ENCODE data around the gene DIP2C. TPM values are rescaled to one million over a fixed set of nuclear protein-coding genes. Genes with fewer than 3 reads are reported as not detected.
"Not testable (repeated sequence)": the region's sequence is repeated elsewhere in the genome, so short reads cannot be mapped to it uniquely, and the experiment has no call there.

DIP2C gene
- total RNA-seq, 2 donors from 2014 or later: 9.6 to 11.9 TPM

DNA sequence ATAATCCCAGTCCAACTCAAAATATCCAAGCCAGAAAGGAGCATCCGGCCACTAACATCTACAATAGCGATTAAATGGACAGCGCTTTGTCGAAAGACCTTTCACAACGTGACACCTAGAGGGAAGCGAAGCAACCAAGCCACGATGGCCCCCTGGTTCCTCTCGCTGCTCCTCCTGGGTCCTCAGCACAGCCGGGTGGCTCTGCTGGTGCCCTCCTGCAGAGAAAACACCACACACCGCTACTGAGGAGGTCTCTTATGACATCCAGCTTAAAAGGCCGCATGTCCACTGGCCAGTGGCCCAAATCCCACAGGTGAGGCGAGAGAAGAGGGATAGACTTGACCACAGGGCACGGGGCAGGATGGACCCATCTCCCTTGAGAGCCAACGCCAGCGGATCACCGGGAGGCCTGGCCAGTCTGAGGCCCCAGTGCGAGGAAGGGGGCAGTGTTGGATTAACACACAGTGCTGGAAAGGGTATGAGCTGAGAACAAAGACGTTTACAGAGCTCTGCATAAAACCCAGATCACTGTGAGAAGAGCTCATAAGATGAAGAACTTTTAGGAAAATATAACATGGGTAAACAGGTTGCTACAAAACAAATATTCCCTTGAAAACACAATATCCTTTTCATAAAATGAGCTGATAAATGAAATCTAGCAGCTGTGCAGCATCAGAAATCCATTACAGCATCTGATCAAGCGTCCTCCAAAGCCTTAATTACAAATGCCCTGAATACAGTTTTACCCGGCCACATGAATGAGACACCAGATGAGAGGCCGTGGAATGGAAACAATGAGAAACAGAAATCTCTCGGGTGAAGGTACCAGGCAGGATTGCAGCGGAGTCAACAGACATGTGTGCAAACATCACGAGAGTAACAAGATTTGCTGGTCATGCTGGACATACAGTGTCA lies 236.7 kb downstream of the DIP2C start:
- no peak for TF ChIP-seq POLR2A (IDR thresholded peaks at IDR 0.05)
- TF ChIP-seq, protein P1, sequence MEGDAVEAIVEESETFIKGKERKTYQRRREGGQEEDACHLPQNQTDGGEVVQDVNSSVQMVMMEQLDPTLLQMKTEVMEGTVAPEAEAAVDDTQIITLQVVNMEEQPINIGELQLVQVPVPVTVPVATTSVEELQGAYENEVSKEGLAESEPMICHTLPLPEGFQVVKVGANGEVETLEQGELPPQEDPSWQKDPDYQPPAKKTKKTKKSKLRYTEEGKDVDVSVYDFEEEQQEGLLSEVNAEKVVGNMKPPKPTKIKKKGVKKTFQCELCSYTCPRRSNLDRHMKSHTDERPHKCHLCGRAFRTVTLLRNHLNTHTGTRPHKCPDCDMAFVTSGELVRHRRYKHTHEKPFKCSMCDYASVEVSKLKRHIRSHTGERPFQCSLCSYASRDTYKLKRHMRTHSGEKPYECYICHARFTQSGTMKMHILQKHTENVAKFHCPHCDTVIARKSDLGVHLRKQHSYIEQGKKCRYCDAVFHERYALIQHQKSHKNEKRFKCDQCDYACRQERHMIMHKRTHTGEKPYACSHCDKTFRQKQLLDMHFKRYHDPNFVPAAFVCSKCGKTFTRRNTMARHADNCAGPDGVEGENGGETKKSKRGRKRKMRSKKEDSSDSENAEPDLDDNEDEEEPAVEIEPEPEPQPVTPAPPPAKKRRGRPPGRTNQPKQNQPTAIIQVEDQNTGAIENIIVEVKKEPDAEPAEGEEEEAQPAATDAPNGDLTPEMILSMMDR (IDR thresholded peaks at IDR 0.05): no peak

DNA sequence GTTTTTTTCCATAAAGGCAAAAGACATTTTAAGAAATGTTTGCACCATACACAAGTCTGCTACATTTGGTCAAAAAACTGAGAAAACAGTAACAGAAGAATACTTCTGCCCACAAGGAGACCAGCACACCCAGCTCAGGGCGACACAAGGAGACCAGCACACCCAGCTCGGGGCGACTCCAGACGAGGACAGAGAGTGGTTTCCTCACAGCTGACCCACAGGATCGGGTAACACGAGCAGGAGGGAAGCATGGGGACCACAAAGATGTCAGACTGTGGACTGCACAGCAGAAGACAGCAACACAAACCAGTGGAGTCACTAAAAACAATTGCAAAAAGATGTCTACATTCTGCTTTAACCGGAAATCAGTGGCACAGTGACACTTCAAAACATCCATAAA lies 237.6 kb downstream of the DIP2C start:
- intact Hi-C loops (cut with DNase I): no loop called here
- TF ChIP-seq, protein P1 (IDR thresholded peaks at IDR 0.05): no peak
- no peak for TF ChIP-seq POLR2A (IDR thresholded peaks at IDR 0.05)
- Histone ChIP-seq H3K9me3 (no peaks in the 10 kb centered on the region), H3K4me1 (peaks cover 7% of the 10 kb centered on the region), H3K36me3 (replicated peaks in 1 of 2; ENCODE audit: insufficient read depth in 1 of 2, low read depth in 2 of 2) (no peaks in the 10 kb centered on the region), H3K27me3 (no peaks in the 10 kb centered on the region), H3K4me3 (no peak overlapping the region), H3K27ac (no peak overlapping the region)
- 84 to 85% methylated on average over 7 of the region's 7 CpGs for WGBS, 2 donors
- DNase-seq: no peak
- ATAC-seq: no peak

More for the DNA sequence above, 236.7 kb downstream of the DIP2C start:
- peaks cover 7% of the 10 kb centered on the region for H3K4me1 ChIP-seq
- ATAC-seq: no peak
- 87 to 89% methylated on average over 22 of the region's 24 CpGs for WGBS, 2 donors
- H3K9me3 ChIP-seq: no peaks in the 10 kb centered on the region
- no peaks in the 10 kb centered on the region for H3K27me3 ChIP-seq
- no peak overlapping the region for H3K4me3 ChIP-seq
- H3K27ac ChIP-seq: no peak overlapping the region
- no peaks in the 10 kb centered on the region for H3K36me3 ChIP-seq (replicated peaks in 1 of 2; ENCODE audit: insufficient read depth in 1 of 2, low read depth in 2 of 2)
- no peak for DNase-seq
- intact Hi-C loops (cut with DNase I): no loop called here

DNA sequence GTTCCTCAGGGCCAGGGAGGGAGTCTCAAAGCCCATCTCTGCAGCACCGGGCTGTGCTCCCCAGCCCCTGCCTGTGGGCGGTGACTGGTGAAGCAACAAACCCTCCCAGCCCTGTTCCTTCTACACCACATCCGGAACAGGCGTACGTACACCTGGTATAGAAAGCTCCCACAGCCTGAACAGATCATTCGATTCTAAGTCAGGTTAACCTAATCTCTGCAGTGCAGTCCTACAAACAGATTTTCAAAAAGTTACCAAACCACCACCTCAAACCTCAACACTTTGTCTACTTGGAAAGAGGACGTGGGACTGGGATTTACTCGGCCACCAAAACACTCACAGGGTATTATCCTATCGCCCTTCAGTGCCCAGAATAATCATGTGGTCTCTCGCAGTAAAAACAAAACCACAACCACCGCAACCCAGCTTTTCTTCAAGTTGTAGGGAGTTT lies 238.4 kb downstream of the DIP2C start:
- WGBS, 2 donors: 71 to 85% methylated on average over 11 of the region's 11 CpGs
- DNase-seq (no peak), ATAC-seq (no peak)
- H3K4me1 ChIP-seq: peaks cover 7% of the 10 kb centered on the region
- H3K4me3 ChIP-seq: no peak overlapping the region
- H3K36me3 ChIP-seq (replicated peaks in 1 of 2; ENCODE audit: insufficient read depth in 1 of 2, low read depth in 2 of 2): no peaks in the 10 kb centered on the region
- H3K9me3 ChIP-seq: no peaks in the 10 kb centered on the region
- TF ChIP-seq, protein P1 (IDR thresholded peaks at IDR 0.05): no peak
- TF ChIP-seq POLR2A (IDR thresholded peaks at IDR 0.05): no peak
- no peak overlapping the region for H3K27ac ChIP-seq
- intact Hi-C loops (cut with DNase I): no loop called here
- H3K27me3 ChIP-seq: no peaks in the 10 kb centered on the region

DNA sequence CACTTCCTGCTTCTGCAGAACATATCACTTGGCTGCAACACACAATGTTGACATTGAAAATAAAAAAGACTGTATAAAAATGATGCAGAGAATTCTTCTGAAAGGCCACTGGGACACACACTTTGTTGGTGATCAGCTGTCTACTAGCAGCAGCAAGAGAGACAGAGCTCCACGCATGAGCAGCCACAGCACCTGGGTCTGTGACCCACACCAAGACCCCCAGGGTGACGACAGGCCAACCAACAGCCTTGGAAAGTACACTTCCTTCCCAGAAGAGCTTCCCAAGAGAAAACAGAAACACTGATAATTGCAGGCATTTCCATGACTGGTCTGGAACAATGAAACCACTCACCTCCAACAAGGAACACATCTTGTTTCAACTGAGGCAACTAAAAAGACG lies 239.0 kb downstream of the DIP2C start:
- Histone ChIP-seq H3K9me3 (no peaks in the 10 kb centered on the region), H3K36me3 (replicated peaks in 1 of 2; ENCODE audit: insufficient read depth in 1 of 2, low read depth in 2 of 2) (no peaks in the 10 kb centered on the region), H3K27me3 (no peaks in the 10 kb centered on the region), H3K27ac (peak overlapping the region in 1 of 4 donors; percentile 5), H3K4me3 (no peak overlapping the region), H3K4me1 (peaks cover 7% of the 10 kb centered on the region)
- DNase-seq (no peak), ATAC-seq (no peak)
- intact Hi-C loops (cut with DNase I): no loop called here
- TF ChIP-seq, protein P1 (IDR thresholded peaks at IDR 0.05): no peak
- TF ChIP-seq POLR2A (IDR thresholded peaks at IDR 0.05): no peak
- 42 to 64% methylated on average over 3 of the region's 3 CpGs for WGBS, 2 donors

DNA sequence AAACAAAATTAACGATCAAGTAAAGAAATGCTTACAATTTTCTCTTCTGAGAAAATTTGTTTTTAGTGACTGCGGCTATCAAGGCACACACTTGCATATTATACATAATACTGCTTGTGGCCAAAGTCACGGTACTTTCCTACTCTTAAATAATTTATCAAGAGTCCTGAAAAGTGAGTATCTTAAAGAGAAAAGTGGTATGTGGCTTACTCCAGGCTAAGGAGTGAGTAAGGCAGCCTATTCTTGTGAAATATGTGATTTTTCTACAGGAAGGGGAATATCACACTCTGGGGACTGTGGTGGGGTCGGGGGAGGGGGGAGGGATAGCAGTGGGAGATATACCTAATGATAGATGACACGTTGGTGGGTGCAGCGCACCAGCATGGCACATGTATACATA lies 240.1 kb downstream of the DIP2C start:
- H3K4me3 ChIP-seq; ATAC-seq; DNase-seq; intact Hi-C loops (cut with DNase I); H3K36me3 ChIP-seq (replicated peaks in 1 of 2; ENCODE audit: insufficient read depth in 1 of 2, low read depth in 2 of 2); H3K27me3 ChIP-seq; H3K4me1 ChIP-seq; H3K27ac ChIP-seq; H3K9me3 ChIP-seq: not testable (repeated sequence)
- 69 to 71% methylated on average over 3 to 5 of the region's 6 CpGs for WGBS, 2 donors
